HG03139 (cell line): Measurements from ENCODE around the gene AMPD1.

Experiments
- ATAC-seq: cut with Tn5 transposase; IDR thresholded peaks from one replicate; pipeline ENCODE4 v1.9.1; 2021; ENCODE audit not compliant: unreplicated experiment

Gene AMPD1

GRCh38 chr1:114700036-114700600 is 4.8 kb upstream of the AMPD1 start:
- no peak for ATAC-seq

GRCh38 chr1:114696810-114697209 is 1.5 kb upstream of the AMPD1 start:
- no peak for ATAC-seq

GRCh38 chr1:114694540-114695310 is 621 bp downstream of the AMPD1 start:
- ATAC-seq: no peak

- ATAC-seq: no peak
Measured at GRCh38 chr1:114692947-114693346, 2.4 kb downstream of the AMPD1 start.

GRCh38 chr1:114691061-114691460 is 4.3 kb downstream of the AMPD1 start:
- ATAC-seq: no peak

GRCh38 chr1:114690148-114690547 is 5.2 kb downstream of the AMPD1 start:
- ATAC-seq: no peak

- no peak for ATAC-seq
Measured at GRCh38 chr1:114688526-114688925, 6.8 kb downstream of the AMPD1 start.

- ATAC-seq: no peak
Measured at GRCh38 chr1:114685851-114686250, 9.5 kb downstream of the AMPD1 start.

- no peak for ATAC-seq
Measured at GRCh38 chr1:114677691-114678090, 17.7 kb downstream of the AMPD1 start.

GRCh38 chr1:114676115-114676514 is 19.2 kb downstream of the AMPD1 start:
- no peak for ATAC-seq

- no peak for ATAC-seq
Measured at GRCh38 chr1:114671939-114672275, 23.4 kb downstream of the AMPD1 start.

GRCh38 chr1:114671011-114671938 is 24.1 kb downstream of the AMPD1 start:
- ATAC-seq: no peak

GRCh38 chr1:114670083-114671010 is 25.0 kb downstream of the AMPD1 start:
- peak; percentile 98 for ATAC-seq

GRCh38 chr1:114669562-114670082 is 25.7 kb downstream of the AMPD1 start, which contains the start of gene DENND2C:
Gene DENND2C, minus strand, starts transcription at chr1:114670049. Its CDS starts 44,065 bp downstream, at chr1:114625984.
- peak; percentile 63 for ATAC-seq

GRCh38 chr1:114668784-114669561 is 26.4 kb downstream of the AMPD1 start:
- no peak for ATAC-seq

- ATAC-seq: no peak
Measured at GRCh38 chr1:114668373-114668772, 27.0 kb downstream of the AMPD1 start.

GRCh38 chr1:114666954-114667353 is 28.4 kb downstream of the AMPD1 start:
- no peak for ATAC-seq

- ATAC-seq: no peak
Measured at GRCh38 chr1:114660238-114660637, 35.1 kb downstream of the AMPD1 start.

- no peak for ATAC-seq
Measured at GRCh38 chr1:114651893-114652292, 43.5 kb downstream of the AMPD1 start.

- no peak for ATAC-seq
Measured at GRCh38 chr1:114648503-114648902, 46.8 kb downstream of the AMPD1 start.
